HPDE6-E6E7 (cell line): ENCODE data around the gene DNAJC11.

Experiments
- DNase-seq: peaks from one replicate; pipeline ENCODE4 v3.0.0; 2011; ENCODE audit warnings: missing footprints; ENCODE audit errors: extremely low spot score

The DNAJC11 gene

DNA sequence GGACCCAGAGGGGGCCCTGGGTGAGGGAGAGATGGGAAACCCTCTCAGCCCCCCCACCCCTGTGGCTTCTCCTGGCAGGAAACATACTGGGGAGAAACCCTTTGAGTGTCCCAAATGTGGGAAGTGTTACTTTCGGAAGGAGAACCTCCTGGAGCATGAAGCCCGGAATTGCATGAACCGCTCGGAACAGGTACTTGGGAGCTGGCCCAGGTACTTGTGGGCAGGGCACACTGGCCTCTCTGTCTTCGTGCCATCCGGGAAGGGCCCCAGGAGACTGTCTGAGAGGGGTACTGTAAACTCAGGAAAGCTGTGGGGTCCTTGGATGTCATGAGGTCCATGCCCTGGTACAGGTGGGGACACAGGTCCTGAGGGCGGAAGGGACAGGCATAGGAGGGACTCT is 115.8 kb downstream of the DNAJC11 start:
- DNase-seq = no peak

GRCh38 chr1:6585081-6585722 is 116.4 kb downstream of the DNAJC11 start:
- DNase-seq = no peak
